ENCODE results near the gene ACSL4. TPM values are rescaled to one million over a fixed set of nuclear protein-coding genes. Genes with fewer than 3 reads are reported as not detected.

Gene ACSL4
- total RNA-seq, 2 donors from 2014 or later: 31.3 to 47.9 TPM

GRCh38 chrX:109709129-109709631 is 23.9 kb downstream of the ACSL4 start:
- H3K9me3 Mint-ChIP-seq: no peaks in the 10 kb centered on the region
- TF ChIP-seq, protein P1, sequence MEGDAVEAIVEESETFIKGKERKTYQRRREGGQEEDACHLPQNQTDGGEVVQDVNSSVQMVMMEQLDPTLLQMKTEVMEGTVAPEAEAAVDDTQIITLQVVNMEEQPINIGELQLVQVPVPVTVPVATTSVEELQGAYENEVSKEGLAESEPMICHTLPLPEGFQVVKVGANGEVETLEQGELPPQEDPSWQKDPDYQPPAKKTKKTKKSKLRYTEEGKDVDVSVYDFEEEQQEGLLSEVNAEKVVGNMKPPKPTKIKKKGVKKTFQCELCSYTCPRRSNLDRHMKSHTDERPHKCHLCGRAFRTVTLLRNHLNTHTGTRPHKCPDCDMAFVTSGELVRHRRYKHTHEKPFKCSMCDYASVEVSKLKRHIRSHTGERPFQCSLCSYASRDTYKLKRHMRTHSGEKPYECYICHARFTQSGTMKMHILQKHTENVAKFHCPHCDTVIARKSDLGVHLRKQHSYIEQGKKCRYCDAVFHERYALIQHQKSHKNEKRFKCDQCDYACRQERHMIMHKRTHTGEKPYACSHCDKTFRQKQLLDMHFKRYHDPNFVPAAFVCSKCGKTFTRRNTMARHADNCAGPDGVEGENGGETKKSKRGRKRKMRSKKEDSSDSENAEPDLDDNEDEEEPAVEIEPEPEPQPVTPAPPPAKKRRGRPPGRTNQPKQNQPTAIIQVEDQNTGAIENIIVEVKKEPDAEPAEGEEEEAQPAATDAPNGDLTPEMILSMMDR (conservative IDR thresholded peaks at IDR 0.05): no peak
- DNase-seq: no peak
- peaks cover 3% of the 10 kb centered on the region for H3K36me3 Mint-ChIP-seq (ENCODE audit: low read depth)
- H3K4me1 Mint-ChIP-seq: peaks cover 4% of the 10 kb centered on the region
- Histone ChIP-seq H3K27ac (ENCODE audit: low read depth, low read length) (no peak overlapping the region), H3K27me3 (ENCODE audit: control insufficient read depth, insufficient read depth, low read length, poor library complexity, severe bottlenecking) (no peaks in the 10 kb centered on the region), H3K9me3 (ENCODE audit: control insufficient read depth, low read length) (no peaks in the 10 kb centered on the region), H3K9ac (ENCODE audit: extremely low read depth, low read length, poor library complexity, severe bottlenecking) (no peak overlapping the region), H3K4me1 (ENCODE audit: control insufficient read depth, insufficient read depth, low read length) (no peaks in the 10 kb centered on the region), H3K4me3 (ENCODE audit: low read length) (no peak overlapping the region), H3K36me3 (ENCODE audit: control insufficient read depth, insufficient read depth, low read length) (no peaks in the 10 kb centered on the region)
- H3K27ac Mint-ChIP-seq: no peak overlapping the region
- no peak overlapping the region for H3K4me3 Mint-ChIP-seq
- H3K27me3 Mint-ChIP-seq (ENCODE audit: insufficient read depth): no peaks in the 10 kb centered on the region
- 95 to 100% methylated on average over 1 to 3 of the region's 3 CpGs for WGBS, 2 experiments (ENCODE audit: insufficient coverage in 1 of 2, insufficient read length in 1 of 2)

DNA sequence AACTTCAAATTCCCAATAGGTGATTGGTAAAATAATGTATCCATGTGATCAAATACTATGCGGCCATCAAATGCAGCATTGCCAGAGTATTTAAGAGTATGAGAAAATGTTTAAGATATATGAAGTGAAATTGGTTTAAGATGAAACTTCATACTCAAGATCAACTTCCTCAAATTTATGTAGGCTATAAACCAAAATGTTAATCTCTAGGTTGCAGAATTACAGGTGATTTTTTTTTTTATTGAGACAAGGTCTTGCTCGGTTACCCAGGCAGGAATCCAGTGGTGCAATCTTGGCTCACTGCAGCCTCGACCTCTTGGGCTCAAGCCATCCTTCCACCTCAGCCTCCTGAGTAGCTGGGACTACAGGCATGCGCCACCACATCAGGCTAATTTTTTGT is 25.3 kb downstream of the ACSL4 start:
- WGBS, 2 experiments (ENCODE audit: insufficient coverage in 1 of 2, insufficient read length in 1 of 2): 91% methylated on average over 3 of the region's 4 CpGs; no CpG with 5 or more reads in 1 of the 2 experiments
- DNase-seq: no peak
- Mint-ChIP-seq H3K27ac (no peak overlapping the region), H3K27me3 (ENCODE audit: insufficient read depth) (no peaks in the 10 kb centered on the region), H3K4me3 (no peak overlapping the region), H3K4me1 (peaks cover 4% of the 10 kb centered on the region), H3K36me3 (ENCODE audit: low read depth) (peaks cover 3% of the 10 kb centered on the region), H3K9me3 (no peaks in the 10 kb centered on the region)
- Histone ChIP-seq H3K27me3 (ENCODE audit: control insufficient read depth, insufficient read depth, low read length, poor library complexity, severe bottlenecking) (no peaks in the 10 kb centered on the region), H3K9me3 (ENCODE audit: control insufficient read depth, low read length) (no peaks in the 10 kb centered on the region), H3K27ac (ENCODE audit: low read depth, low read length) (no peak overlapping the region), H3K4me3 (ENCODE audit: low read length) (no peak overlapping the region), H3K36me3 (ENCODE audit: control insufficient read depth, insufficient read depth, low read length) (no peaks in the 10 kb centered on the region), H3K4me1 (ENCODE audit: control insufficient read depth, insufficient read depth, low read length) (no peaks in the 10 kb centered on the region), H3K9ac (ENCODE audit: extremely low read depth, low read length, poor library complexity, severe bottlenecking) (no peak overlapping the region)
- TF ChIP-seq, protein P1 (conservative IDR thresholded peaks at IDR 0.05): no peak

DNA sequence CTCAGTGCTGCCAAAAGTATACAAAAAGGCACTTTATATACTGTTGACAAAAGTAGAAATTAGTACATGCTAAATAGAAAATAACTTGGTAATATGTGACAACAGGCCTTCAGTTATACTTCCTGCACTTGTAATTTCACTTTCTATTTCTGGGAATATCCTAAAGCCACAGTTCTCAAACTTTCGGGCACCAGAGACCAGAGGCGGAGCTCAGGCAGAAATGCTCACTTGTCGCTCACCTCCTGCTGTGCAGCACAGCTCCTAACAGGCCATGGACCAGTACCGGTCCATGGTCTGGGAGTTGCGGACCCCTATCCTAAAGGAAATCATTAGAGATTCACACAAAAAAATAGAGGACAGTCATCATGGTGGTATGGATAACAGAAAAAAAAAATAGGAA is 25.7 kb downstream of the ACSL4 start:
- no peaks in the 10 kb centered on the region for H3K9me3 Mint-ChIP-seq
- no peak for DNase-seq
- H3K4me3 Mint-ChIP-seq: no peak overlapping the region
- H3K36me3 ChIP-seq (ENCODE audit: control insufficient read depth, insufficient read depth, low read length): no peaks in the 10 kb centered on the region
- H3K4me1 Mint-ChIP-seq: peaks cover 4% of the 10 kb centered on the region
- TF ChIP-seq, protein P1 (conservative IDR thresholded peaks at IDR 0.05): no peak
- no peak overlapping the region for H3K27ac ChIP-seq (ENCODE audit: low read depth, low read length)
- H3K9ac ChIP-seq (ENCODE audit: extremely low read depth, low read length, poor library complexity, severe bottlenecking): no peak overlapping the region
- H3K27me3 Mint-ChIP-seq (ENCODE audit: insufficient read depth): no peaks in the 10 kb centered on the region
- H3K27me3 ChIP-seq (ENCODE audit: control insufficient read depth, insufficient read depth, low read length, poor library complexity, severe bottlenecking): no peaks in the 10 kb centered on the region
- no peaks in the 10 kb centered on the region for H3K4me1 ChIP-seq (ENCODE audit: control insufficient read depth, insufficient read depth, low read length)
- no peaks in the 10 kb centered on the region for H3K9me3 ChIP-seq (ENCODE audit: control insufficient read depth, low read length)
- 88% methylated on average over 5 of the region's 5 CpGs; no CpG with 5 or more reads in 1 of the 2 experiments for WGBS, 2 experiments (ENCODE audit: insufficient coverage in 1 of 2, insufficient read length in 1 of 2)
- peaks cover 6% of the 10 kb centered on the region for H3K36me3 Mint-ChIP-seq (ENCODE audit: low read depth)
- no peak overlapping the region for H3K27ac Mint-ChIP-seq
- no peak overlapping the region for H3K4me3 ChIP-seq (ENCODE audit: low read length)
